HG03159 (cell line): Measurements from ENCODE around the gene ZBTB1.
"Not testable (repeated sequence)": the region's sequence is repeated elsewhere in the genome, so short reads cannot be mapped to it uniquely, and the experiment has no call there.

Experiments used
- ATAC-seq: cut with Tn5 transposase; IDR thresholded peaks from one replicate; pipeline ENCODE4 v1.9.1; 2021; ENCODE audit warnings: mild to moderate bottlenecking, moderate library complexity; ENCODE audit not compliant: unreplicated experiment

The ZBTB1 gene

DNA sequence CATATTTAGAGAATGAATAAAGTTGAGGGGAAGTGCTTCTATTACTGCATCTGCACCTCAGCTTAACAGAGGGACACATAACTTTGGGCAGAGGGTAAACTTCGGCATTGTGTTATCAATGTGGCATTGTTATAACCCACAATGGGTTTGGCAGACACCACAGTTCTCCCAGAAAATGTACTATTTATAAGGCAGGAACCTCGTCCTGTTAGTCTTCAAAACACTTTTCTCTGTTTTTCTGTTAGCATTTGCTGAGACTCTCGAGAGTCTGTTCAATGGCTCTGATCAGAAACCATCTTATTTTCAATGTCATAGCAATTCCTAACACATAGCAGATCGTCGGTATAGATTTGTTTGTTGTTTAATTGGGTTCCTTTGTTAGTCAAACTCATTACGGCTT, 59.1 kb downstream of the ZBTB1 start:
- ATAC-seq: no peak

DNA sequence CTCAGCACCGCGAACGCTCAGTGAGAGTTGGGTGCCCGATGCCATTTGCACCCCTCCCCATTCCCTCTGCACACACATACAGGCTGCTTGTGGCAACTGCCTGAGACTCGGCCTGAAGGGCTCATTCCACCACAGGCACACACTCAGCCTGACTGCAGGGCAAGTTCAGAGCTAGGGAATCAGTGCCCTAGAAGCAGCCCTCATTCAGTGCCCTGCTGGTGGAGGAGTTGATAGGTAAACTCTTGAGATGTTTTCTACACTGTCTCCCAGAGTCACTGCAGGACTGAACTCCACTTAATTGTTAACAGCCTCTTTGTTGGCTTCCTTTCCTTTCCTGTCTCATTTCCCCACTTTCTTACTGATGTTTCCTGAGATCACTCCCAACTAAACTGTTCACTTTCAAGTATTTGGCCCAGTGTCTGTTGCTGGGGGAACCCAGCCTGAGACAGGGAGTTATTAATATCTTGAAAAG, 62.1 kb downstream of the ZBTB1 start:
- no peak for ATAC-seq

DNA sequence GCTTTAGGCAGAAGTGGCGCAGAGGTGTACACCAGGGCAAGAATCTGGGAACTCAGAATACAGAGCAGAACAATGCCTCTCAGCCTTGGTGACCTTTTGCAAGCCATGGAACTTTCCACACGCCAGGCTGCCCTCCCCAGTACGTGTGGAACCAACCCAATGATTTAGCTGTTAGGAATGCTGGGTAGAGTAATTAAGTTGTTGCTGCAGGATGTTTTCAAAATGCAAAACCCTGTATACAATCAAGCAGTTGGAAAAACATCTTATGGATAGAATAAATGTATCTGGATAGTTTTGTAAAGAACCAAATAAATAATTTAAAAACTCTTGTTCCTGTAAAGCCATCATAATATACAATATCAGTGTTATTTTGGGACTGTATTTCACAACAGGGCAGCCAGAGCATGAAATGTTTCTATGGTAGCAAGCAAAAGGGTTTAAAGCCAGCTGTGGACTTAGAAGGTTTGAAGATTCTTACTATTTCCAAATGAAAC, 64.6 kb downstream of the ZBTB1 start:
- ATAC-seq: no peak

DNA sequence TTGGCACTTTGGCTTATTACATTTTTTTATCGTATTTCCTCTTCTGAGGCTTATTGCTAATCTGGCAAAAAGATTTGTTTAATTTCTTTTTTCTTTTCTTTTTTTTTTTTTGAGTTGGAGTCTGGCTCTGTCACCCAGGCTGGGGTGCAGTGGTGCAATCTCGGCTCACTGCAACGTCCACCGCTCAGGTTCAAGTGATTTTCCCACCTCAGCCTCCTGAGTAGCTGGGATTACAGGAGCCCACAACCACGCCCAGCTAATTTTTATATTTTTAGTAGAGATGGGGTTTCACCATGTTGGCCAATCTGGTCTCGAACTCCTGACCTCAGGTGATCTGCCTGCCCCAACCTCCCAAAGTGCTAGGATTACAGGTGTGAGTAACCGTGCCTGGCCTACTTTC, 65.1 kb downstream of the ZBTB1 start:
- not testable (repeated sequence) for ATAC-seq

DNA sequence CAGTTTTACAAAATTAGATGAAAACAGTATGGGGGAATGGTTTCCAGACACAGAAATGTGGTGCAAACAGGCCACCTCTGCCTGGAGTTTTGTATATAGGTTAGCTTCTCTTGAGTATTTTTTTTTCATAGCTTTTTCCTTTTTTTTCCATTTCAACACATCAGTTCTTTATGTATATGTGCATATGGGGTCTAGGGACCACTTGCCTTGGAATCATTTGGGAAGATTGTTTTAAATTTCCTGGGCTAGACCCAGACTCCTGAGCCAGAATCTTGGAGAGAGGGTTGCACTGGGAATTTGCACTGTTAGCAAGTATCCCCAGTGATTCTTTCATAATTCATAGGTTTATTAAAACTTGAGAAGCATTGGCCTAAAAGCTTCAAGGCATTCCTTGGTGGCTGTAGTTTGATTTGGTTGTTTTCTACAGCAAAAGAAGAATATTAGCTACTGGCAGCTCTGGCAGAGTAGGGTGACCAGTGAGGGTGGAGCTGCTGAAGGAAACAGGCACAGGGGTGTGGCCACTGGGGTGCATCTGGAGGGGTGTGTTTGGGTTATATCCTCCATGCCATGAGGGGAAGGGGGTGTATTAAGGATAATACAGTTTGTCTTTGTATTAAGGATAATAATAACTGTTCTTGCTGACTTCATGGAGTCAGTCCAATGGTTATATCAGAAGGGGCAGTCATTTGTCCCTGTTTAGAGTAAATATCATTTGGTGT, 68.0 kb downstream of the ZBTB1 start:
- ATAC-seq: no peak

DNA sequence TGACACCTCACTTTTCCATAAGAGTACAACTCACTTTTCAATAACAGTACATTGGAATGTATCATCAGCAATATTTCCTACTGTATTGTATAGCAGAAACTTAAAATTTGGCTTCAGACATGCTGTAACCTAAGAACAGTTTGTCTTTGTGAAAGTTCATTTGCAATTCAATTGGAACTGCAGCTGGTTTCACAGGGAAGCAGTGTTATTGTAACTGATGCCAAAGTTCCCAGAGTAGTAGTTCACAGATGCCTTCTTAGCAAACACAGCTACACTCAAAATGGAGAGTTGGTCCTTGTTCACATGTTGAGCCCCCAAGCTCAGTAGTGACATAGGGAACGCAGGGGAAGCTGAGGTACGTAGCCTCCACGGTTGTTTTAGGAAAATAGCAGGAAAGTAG, 68.5 kb downstream of the ZBTB1 start:
- ATAC-seq: no peak
